Activated CD4-positive, alpha-beta T cell treated with anti-CD3 and anti-CD28 coated beads for 4 hours (primary cell): ENCODE measurements around the gene TRIM65.
A peak's percentile ranks its signal among the peaks of the same experiment; 100 is the strongest.
"Not testable (repeated sequence)": the region's sequence is repeated elsewhere in the genome, so short reads cannot be mapped to it uniquely, and the experiment has no call there.

Experiments
- DNase-seq, 2 donors: peaks; one replicate each; pipeline ENCODE4 v3.0.0-alpha.2; 2020

TRIM65 gene

DNA sequence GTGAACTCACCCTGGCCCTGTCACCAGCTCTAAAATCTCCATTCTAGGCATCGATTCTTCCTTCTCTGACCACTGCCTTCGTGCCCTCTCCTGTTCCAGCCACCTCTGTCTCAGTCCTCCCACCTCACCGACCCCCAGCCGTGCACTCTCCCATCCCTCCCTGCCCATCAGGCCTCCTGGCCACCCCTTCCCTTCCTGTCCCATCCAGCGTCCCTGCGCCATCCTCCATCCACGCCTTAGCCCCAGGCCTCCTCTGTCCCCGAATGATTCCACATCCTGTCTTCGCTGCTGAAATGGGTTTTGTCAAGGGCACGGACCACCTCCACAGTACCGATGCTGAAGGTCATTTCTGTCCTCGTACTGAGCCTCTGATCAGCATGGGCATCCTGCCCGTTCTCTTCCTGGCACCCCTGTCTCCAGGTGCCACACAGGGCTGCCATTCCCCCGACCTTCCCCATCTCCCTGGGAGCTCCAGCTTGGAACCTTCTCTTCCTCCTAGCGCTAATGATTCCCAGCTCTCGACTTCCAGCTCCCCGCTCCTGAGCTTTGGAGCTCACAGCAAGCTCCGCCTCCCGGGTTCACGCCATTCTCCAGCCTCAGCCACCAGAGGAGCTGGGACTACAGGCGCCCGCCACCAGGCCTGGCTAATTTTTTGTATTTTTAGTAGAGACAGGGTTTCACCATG, 2.6 kb downstream of the TRIM65 start:
- no peak for DNase-seq

DNA sequence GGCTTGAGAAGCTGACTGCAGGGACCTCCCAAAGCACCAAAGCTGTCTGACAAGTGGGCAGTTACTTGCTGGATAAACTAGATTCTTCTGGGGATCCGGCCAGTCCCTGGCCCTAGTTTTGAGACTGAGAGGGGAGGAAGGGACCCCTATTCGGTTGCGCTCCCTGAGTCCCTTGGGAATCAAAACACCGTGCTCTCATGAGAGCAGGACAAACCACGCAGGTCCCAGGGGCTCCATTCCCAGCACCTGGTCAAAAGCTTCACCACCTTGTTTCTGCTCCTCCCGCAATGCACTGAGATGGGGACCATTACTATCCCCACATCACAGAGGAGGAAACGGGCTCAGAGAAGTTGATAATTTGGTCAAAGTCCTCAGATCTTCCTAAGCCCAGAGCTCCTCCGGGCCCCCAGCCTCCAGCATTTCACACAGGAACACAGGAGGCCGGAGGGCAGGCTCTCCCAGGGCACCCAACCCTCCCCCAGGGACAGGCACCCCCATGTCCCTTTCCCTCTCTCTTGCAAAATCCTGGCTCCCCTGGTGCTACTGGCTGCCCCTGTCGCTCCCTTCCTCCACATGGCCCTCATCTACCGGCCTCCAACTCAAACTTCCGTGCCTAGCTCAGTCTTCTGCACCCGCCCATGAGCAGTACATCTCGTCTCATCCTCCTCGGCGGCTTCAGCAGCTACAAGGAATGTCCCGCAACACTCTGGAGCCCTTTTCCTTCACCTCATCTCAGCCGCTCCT, 3.3 kb downstream of the TRIM65 start:
- no peak for DNase-seq

DNA sequence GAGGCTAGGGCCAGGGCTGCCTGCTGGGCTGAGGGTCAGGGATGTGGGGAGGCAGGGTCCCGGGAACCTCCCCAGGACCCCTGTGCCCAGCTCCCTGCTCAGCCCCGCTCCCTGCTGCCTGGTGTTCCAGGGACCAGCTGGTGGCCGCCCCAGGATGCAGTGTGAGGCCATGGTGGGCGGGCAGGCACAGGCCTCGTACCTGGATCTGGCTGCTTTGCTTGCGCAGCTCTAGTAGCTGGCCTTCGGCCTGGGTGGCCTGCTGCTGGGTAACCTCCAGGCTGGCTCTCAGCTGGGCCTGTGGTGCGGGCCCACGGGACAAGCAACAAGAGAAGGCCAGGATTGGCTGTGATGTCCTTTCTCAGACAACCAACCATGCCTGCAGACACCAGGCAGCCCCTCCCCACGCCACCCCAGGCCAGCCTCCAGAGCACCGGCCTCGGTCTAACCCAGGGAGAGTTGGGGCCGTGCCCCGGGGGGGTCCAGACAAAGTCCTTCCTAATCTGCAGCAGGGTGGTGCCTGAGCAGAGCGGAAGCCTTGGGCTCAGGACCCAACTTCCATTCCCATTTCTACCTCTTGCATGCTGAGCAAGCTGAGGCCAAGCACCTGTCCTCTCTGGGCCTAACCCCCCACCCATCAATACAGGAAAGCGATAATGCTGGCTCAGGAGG, 4.1 kb downstream of the TRIM65 start:
- DNase-seq = no peak

DNA sequence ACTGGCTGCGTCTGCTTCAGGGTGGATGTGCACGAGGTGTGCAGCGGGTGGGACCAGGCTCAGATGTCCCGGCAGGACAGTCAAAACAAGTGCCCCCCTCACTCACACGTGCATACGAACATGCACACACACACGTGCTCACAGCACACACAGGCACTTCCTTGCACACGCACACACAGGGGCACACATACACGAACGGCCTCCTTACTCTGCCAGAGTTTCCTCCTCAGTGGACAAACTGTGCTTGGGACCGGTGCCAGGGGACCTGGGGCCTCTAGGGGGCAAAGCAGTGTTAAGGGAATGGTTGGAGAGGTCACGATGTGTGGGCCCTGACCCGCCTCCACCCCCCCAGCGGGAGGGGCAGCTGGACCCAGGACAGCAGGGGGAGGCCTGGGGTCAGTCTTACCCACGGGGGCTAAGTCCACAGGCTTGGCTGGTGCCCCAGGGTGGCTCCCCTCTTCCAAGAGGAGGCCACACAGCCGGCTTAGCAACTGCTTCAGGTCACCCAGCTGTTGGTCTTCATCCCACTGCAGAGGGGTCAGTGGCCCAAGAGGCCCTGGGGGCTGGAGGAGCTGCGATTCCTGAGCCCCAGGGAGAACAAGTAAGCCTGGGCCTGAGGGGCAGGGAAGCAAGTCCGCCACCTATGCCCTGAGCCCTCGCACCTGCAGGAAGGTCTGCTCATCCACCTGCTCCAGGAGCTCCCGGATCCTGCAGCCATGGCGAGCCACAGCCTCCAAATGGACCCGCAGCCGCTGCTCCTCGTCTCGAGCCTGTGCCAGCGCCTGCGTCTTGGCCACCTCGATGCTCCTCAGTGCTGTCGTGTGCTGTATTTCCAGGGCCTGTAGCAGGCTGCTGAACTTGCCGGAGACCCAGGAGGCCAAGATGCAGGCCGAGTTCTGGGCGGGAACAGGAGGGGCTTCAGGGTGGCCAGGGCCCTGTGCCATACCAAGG, 4.9 kb downstream of the TRIM65 start:
- DNase-seq = no peak

DNA sequence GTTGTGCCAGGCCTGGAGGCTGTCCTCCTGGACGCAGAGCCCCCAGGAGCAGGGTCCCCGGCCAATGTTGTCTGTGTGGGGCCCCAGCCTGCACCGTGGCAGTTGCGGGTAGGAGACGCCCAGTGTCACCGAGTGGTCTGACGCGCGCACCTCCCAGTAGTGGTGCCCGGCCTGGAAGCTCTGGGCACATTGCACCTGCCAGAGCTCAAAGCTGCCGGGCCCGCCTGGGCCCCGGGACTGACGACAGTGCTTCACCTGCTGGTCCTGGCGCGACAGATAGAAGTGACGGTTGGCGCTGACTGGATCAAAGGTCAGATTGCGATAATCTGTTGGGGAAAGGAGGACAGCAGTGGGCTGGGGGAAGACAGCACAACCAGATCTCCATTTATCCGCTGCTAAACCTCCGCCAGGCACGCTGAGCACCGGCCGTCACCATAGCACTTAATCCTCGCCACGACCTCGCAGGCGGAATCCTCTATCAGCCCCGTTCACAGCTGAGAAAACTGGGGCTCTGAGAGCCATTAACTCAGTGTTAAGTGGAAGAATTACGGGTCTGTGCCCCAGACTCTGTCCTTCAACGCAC, 5.6 kb downstream of the TRIM65 start:
- DNase-seq = no peak

DNA sequence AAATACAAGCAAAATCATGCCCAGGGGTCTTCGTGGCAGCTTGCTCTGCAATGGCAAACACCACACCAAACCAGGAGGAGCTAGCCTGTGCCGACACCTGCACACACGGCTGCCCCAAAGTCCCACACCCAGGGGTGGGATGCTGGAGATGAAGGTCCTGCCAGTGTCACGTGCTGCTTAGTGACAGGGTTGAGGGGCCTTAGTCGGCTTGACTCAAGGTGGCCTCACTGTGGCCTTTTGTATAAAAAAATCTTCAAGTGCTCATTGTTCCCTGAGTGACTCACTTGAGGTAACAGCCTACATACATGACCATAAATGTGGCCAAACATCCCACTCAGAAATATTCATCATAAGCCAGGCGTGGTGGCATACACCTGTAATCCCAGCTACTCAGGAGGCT, 7.3 kb downstream of the TRIM65 start:
- no peak for DNase-seq

DNA sequence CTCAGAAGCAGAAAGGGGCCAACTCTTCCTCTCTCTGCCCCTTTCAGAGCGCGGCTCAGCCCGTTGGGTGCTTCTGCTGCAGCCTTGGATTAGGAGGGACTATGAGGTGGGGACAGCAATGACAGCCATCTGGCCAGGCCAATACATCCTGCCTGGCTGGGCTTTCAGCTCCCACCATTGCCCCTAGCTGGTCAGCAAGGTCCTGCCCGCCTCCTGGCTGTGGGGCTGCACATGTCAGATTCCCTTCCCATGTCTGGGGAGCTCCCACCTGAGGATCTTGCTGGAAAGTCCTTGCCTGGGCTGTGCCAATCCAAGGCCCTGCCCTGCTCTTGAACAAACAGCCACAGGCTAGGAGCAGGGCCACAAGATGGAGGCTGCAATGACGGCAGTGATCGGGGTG, 8.3 kb downstream of the TRIM65 start:
- no peak for DNase-seq

DNA sequence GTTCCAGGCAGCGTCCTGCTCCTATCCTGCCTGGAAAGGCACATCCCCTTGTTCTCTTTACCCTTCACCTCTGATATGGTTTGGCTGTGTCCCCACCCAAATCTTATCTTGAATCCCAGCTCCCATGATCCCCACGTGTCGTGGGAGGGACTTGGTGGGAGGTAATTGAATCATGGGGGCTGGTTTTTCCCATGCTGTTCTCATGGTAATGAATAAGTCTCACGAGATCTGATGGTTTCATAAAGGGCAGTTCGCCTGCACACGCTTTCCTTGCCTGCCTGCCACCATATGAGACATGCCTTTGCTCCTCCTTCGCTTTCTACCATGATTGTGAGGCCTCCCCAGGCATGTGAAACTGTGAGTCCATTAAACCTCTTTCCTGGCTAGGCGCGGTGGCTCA, 10.9 kb downstream of the TRIM65 start:
- DNase-seq = not testable (repeated sequence)

DNA sequence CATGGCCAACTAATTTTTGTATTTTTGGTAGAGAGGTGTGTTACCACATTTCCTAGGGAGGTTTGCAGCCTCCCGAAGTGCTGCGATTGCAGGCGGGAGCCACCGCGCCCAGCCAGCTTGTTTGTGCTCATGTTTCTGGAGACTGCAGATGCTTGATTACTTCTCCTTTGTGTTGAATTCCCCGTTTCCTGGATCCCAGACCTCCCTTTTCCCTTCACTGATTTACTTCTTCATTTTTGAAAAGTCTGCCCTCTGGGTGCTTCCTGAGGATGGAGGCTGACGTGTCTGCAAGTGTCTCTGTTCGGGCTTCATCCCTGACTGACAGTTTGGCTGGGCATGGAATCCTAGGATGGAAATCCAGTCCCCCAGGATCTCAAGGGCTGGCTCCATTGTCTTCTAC, 11.3 kb downstream of the TRIM65 start:
- DNase-seq = no peak

DNA sequence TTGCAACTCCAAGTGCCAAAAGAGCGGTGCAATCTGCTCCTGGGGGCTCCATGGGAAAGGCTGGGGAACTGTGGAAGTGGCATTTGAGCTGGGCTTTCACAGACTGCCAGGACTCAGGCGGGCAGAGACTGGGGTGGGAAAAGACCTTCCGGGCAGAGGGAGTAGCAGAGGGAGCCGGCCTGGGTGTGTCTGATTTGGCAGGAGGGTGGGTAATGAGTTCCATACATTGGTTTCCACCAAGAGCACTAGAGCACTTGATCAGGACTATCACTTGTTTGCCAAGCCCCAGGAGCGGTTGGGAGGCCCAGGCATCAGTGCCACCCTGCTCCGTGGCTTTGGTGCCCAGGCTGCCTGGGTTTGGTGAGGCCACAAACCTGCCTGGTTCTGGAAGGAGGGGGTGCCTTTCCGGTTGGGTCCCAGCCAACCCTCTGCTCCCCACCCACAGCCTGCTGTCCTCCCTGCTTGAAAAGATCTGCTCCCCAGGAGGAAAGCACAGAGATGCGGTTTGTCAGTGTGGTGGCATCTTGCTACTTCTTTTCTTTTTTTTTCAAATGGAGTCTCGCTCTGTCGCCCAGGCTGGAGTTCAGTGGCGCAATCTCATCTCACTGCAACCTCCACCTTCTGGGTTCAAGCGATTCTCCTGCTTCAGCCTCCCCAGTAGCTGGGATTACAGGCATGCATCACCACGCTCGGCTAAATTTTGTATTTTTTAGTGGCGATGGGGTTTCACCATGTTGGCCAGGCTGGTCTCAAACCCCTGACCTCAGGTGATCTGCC, 14.9 kb downstream of the TRIM65 start:
- no peak for DNase-seq

DNA sequence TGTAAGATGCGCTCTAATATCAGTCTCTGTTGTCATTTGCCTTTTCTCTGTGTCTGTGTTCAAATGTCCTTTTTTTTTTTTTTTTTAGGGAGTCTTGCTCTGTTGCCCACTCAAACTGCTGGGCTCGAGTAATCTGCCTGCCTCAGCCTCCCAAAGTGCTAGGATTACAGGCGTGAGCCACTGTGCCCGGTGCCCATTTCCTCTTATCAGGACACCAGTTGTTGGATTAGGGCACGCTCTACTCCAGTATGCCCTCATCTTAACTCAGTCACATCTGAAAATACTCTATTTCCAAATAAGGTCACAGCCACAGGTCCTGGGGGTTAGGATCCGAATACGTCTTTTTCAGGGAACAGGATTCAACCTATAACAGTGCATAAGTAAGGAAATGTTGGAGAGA, 16.5 kb downstream of the TRIM65 start:
- no peak for DNase-seq

DNA sequence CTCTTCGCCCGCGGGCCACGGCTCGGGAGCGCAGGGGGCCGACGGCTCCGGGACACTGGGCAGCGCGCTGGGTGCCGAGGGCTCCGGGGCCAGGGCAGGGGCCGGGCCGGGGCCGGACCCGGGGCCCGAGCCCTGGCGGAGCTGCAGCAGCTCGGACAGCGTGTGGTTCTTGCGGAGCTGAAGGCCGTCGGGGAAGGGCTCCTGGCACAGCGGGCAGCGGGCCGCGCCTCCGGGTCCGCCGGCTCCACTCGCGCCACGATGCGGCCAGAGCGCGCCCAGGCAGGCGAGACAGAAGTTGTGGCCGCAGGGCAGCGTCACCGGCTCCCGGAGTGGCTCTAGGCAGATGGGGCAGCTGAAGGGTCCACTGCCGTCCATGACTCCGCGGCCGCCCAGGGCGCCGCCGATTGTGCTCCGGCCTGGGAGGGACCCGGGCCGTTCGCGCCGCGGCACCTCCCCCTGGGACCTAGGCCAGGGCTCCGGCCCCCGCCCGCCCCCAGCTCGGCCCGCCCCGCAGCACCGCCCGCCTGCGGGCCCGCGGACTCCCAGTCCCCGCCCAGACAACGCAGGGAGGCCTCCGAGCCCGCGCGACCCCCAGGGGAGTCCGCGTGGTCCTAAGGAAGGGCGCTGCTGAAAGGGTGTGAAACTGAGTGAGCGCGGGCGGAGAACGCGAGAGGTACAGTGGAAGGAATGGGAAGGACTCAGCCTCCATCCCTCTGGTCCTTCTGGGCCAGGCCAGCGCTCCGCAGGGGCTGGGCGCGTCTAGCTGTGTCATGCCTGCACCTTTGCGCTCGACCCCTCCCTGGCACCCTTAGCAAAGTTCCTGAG, 18.4 kb downstream of the TRIM65 start, which contains the start of gene TRIM47:
TSS of gene TRIM47 (minus strand) at position 408 of the 825 bp plus-strand sequence. CDS start at position 375, 33 bp downstream.
- DNase-seq = no peak

DNA sequence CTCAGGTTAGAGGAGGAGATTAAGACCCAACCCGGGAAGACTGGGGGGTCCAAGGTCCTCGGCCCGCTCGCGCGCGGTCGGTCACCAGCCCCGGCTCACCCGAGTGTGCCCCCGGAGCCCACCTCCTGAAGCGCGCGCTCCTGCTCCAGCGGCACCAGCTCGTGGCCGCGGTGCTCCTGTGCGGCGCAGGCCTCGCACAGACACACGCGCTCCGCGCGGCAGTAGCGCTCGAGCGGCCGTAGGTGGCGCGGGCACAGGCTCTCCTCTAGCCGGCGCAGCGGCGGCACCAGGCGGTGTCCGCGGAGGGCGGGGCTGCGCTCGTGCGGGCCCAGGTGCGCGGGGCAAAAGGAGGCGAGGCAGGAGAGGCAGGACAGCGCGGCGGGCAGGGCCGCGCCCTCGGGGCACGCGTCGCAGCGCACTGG, 19.0 kb downstream of the TRIM65 start:
- DNase-seq = peak; percentile 63 to 67

DNA sequence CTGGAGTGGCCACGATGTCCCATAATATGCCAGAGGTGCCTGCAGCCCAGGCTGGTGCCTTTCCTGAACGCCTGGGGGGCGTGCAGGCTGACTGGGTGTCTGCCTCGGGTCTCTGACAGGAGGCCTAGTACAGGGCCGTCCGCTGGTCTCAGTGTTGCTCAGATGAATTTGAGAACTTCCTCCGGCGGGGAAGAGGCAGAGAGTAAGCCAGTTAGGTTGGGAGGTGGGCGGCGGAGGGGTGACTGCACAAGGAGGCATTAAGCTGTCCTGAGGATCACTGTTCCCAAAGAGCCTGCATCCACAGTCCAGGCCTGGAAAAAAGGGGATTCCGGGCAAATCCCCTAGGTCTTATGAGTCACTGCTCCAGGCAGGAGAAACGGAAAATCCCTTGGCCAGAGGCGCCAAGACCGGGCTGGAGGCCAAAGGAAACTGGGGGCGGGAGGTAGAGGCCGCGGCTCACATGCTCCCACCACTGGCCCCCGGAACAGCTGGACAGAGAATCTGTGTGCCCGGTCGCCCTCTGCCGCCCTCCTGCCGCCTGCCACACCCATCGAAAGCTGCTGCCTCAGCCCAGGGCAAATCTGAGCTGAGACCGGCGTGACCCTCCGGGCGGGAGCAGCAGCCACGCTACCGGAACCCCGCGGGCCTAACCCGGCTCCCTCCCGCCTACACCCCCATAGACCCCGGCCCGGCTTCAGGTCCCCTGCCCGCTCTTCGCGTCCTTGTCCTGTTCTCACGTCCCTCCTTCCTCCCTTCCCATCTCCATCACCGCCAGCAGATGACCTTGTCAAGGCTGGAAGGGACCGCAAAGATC, 19.6 kb downstream of the TRIM65 start:
- peak in 1 of 2 donors; percentile 26 for DNase-seq

DNA sequence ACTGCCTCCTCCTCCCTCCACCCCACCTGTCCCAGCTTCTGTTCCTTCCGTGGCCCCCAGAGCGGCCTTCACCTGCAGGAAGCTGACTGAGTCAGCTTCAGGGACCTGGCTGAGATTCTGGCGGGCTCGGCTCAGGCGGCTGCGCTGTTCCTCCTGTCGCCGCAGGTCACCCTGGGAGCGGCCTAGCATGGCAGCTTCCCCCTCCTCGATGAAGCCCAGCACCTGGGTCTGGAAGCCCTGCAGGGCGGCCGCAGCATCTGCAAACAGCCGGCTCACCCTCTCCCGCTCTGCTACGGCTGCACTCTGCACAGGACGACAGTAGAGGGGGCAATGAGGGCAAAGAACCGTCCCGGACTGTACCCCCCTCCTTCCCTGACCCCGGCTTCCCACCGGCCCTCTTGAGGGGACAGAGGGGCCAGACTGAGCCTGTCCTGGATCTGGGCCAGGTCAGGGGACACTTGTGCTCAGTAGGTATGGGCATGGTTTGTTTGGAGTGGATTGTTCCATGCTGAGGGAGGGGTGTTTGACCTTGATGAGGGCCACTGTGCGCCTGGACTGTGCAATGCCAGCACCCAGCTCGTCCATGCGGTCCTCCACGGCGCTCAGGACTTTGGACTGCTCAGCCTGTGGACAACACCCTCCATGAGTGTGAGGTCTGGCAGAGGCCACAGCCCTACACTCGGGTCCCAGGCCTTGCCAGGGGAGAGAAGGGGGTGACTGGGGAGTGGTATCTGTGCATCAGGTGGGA, 20.4 kb downstream of the TRIM65 start:
- peak; percentile 70 to 74 for DNase-seq

DNA sequence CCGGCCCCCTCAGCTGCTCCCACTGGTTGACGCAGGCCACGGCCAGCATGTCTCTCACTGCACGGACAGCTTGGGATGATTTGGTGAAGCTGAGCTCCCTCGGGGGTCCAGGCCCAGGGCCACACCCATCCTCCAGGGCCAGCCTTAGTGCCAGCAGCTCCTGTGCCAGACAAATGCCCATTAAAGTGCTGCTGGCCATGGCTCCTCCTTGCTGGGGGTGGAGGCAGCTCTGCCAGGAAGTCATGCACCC, 20.9 kb downstream of the TRIM65 start:
- no peak for DNase-seq

DNA sequence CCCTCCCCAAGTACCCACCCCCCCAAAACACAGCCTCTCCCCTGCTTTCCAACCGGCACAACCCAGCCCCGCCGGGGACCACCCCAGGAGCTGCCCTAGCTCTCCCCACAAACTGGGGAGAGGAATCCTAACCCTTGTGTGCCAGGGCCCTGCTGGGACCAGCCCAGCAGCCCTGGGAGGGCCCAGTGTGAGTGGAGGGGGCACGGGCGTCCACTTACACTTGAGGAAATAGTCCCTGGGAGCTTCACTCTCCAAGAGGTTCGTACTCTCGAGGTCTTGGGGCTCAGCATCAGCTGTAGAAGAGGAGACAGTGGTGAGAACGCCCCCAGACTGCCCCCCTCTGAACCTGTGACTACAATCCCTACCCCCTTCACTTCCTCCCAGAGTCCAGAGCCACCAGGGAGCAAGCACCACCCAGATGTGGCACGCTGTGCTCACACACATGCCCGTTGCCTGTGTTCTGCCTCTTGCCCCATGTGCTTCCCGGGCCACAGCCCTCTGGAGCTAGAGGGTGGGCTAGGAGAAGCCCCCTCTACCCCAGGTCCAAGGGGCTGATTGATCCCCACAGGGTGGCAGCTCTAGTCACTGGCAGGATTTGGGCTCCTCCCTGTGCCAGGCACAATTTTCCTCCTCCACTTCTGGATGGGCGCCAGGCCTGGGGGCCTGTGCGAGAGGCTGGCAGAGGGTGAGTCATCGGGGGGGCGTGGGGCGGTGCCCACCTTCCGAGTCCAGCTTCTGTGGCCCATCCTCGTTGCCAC, 21.4 kb downstream of the TRIM65 start:
- DNase-seq = peak in 1 of 2 donors; percentile 19
